Transverse colon (tissue), 4 donors: ENCODE measurements around the gene ARL15.

Source experiments
- CTCF ChIP-seq, 5 experiments: fragments of 200-600 bp in 3 of 5; fragments of 450-650 bp in 2 of 5; sonication (generic) in 3 of 5; IDR thresholded peaks; 1 replicate in 2 of 5; 2 replicates in 3 of 5; pipeline ENCODE4 v1.5.1; 2016 to 2017; ENCODE audit warnings: antibody characterized with exemption in 5 of 5, inconsistent platforms in 3 of 5, mild to moderate bottlenecking in 2 of 5, moderate library complexity in 1 of 5
- EP300 ChIP-seq: sonication (generic); formaldehyde crosslinking; IDR thresholded peaks from one replicate; pipeline ENCODE4 v1.6.1; 2017; ENCODE audit warnings: antibody characterized with exemption, low read depth
- POLR2A ChIP-seq: fragments of 450-650 bp; IDR thresholded peaks from one replicate; pipeline ENCODE4 v1.6.1; 2016; ENCODE audit warnings: antibody characterized with exemption, mild to moderate bottlenecking, moderate library complexity
- POLR2AphosphoS5 ChIP-seq, 3 donors: sonication (generic); formaldehyde crosslinking; IDR thresholded peaks; one replicate each; pipeline ENCODE4 v1.6.1; 2016; ENCODE audit warnings: antibody characterized with exemption in 3 of 3

- TF ChIP-seq POLR2A: no peak
- no peak for TF ChIP-seq CTCF (IDR thresholded peaks at IDR 0.05)
- TF ChIP-seq EP300: no peak
- TF ChIP-seq POLR2AphosphoS5 (IDR thresholded peaks at IDR 0.05): no peak
These were observed 386.0 kb downstream of the ARL15 start for GRCh38 chr5:53924392-53924791.
